Fibroblast of skin of left quadriceps (primary cell): Measurements from ENCODE around the gene EXTL1.

Experiments
- DNase-seq, 2 experiments: peaks; one replicate each; pipeline ENCODE4 v3.0.0-alpha.2; 2013; ENCODE audit warnings: low read depth in 2 of 2

EXTL1 gene

DNA sequence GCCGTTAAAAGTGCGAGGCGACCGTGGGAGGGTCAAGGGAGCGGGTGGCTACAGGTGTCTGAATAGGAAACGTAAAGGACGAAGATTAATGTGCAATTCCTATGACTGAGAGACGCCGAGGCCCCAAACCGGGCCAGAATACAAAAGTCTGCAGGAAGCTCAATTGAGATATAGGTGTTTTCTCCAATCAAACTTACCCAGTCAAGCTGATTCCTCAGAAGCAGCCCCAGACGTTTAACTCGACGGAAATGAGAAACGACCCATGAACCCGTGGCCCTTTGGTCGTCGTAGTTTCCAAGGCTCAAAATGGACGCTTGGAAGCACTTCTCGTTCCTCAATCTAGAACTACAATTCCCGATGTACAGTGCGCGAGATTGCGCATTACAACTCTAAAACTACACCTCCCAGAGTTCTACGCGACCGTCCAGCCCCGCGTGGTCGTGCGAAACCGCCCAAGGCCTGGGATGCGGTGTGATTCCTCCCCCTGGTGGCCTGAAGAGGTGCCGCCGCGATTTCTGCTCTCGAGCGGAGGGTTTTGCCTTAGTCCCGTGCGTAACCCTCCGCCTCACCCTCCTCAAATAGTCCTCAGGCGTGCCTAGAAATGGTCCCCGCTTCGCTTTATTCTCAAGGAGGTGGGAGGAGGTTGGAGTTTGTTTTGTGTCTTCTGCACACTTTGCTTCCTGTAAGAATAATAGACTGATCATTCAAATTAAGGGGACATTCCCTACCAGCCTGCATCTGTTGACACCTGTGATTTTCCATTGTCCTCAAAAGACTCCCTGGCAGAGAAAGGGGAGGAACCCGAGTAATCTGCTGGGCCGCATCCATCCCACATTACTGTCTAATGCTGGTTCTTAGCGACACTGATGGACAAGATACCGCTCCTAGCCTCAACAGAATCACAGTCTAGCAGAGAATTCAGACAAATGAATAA is 23.5 kb upstream of the EXTL1 start, which contains the start of gene PAFAH2:
TSS of gene PAFAH2 (minus strand) at position 236 of the 934 bp plus-strand sequence. CDS start 7,247 bp downstream, outside the sequence.
- peak; percentile 99 for DNase-seq

DNA sequence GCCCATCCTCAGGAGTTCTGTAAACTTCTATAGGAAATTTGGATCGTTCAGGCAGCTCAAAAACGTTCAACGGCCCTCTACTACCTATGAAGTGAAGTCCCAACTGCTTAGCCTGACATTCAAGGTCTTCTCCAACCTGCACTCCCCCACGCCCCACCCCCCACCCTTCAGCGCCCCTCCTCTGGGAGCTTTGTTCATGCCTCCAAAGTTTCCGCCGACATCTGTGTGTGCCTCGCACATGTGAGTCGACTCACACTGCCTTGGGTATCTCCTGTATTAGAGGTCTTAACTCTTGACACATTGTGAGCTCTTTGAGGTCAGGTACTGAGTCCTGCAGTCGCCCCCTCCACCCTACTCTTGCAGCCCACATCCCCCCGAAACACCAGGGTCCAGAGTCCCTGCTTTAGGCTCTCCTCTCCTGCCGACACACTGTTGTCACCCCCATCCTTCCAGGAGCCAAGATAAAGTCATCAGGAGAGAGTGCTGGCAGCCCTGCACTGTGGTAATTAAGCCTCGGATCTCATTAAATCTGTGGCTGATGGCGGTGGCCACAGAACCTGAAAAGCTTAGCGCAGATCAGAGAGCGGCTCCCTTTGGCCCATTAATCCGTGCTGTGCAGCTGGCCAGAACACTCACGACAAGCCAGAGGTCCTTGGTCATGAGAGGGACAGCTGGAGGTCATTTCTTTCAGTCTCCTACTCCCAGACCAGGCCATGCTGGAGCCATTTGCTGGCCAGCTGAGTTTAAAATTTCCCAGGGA is 22.4 kb upstream of the EXTL1 start:
- no peak for DNase-seq

DNA sequence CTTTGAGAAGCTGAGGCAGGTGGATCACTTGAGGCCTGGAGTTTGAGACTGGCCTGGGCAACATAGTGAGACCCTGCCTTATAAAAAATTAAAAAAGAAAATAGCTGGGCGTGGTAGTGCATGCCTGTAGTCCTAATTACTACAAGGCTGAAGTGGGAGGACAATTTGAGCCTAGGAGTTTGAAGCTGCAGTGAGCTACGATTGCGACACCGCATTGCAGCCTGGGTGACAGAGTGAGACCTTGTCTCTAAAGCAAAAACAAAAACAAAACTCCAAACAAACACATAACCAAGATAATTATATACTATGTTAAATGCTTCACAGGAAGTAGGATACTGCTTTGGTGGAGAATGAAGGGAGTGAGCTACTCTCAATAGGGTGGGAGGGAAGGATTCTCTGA is 18.3 kb upstream of the EXTL1 start:
- no peak for DNase-seq

- DNase-seq, result no peak
Measured at GRCh38 chr1:26003756-26004155, 17.8 kb upstream of the EXTL1 start.

GRCh38 chr1:26005434-26006105 is 16.0 kb upstream of the EXTL1 start:
- no peak for DNase-seq

- no peak for DNase-seq
Measured at GRCh38 chr1:26006710-26007109, 14.9 kb upstream of the EXTL1 start.

- no peak for DNase-seq
Measured at GRCh38 chr1:26009796-26010447, 11.7 kb upstream of the EXTL1 start.

DNA sequence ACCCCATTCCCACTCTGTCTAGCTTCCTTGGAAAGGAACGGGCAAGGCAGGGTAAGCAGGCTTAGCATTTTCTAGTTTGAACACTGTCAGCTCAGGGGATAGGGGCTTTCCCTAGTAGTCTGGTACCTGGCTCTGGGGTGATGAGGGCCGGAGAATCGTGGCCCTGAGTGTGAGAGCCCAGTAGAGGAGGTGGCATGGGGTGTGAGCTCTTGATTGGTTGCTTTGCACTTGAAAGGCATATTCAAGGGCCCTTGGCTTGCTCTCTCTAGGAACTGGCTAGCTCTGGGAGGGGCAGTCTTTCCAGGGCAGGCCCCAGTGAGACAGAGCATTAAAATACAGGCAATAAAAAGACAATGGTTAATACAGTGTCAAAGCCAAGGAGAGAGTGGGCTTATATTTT is 10.8 kb upstream of the EXTL1 start:
- no peak for DNase-seq

DNA sequence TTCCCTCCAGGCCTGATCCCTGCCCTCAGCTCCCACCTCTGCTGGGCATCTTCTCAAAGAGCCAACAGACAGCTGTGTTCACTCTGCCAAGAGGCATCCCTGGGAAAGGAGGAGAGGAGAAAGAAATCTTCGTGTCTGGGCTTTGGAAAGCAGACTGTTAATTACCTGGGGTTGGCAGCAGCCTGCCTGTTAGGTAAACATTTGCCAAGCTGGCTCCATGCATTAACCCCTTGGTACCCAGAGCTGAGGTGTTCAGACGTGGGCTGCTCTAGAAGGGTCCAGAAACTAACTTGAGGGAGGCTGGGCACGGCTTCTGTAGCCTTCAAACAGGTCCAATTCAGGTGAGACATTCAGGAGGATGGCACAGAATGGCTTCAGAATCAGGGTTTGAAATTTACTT is 8.7 kb upstream of the EXTL1 start:
- no peak for DNase-seq

GRCh38 chr1:26014179-26014578 is 7.4 kb upstream of the EXTL1 start:
- DNase-seq, result no peak

GRCh38 chr1:26015358-26015757 is 6.2 kb upstream of the EXTL1 start:
- peak in 1 of 2 experiments; percentile 51 for DNase-seq

DNA sequence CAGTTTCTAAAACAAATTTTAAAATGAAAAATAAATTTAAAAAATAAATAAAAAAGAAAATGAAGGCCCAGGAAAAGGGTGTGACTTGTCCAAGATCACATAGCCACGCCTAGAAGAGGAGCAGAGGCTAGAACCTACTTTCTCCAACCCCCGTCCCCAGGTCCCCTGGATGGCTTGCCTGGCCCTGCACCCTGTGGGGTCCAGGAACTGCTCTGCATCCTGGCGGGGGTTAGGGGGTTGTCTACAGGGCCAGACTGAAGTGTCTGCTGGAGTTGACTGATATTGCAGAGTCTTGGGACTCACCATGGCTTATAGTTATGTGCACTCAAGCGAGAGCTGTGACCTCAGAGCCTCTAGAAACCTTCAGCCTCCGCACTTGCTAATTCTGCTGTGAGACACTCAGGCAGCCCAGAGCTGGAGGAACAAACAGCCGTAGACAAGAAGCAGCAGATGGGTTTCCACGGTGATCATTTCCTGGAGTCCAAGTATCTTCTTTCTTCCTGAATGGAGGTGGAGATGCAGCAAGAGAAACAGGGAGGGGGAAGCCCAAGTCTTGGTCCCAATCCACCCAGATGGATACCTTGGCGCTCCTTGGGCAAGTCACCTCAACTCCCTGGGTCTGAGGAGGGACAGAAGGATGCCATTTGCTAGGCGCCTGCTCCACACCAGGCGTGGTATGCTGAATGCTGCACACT is 5.2 kb upstream of the EXTL1 start:
- no peak for DNase-seq

- no peak for DNase-seq
Measured at GRCh38 chr1:26016953-26017545, 4.5 kb upstream of the EXTL1 start.

DNA sequence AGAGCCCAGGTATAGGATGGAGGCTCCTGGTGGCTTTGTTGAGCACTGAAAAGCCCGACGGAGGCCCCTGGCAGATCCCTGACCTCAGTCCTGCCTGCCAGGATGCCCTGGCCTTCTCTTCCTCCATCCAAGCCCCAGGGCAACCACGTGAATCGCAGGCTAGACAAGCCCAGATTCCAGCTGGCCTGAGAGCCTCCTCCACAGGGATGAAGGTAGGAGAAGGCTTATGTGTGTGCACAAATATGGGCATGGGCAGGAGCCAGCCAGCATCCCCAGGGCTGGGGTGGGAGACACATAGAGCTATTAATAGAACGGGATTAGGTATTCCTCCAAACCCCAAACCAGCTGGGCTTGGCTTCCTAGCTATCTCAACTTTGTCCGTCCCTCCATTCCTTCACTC is 4.0 kb upstream of the EXTL1 start:
- DNase-seq, result peak in 1 of 2 experiments; percentile 43

DNA sequence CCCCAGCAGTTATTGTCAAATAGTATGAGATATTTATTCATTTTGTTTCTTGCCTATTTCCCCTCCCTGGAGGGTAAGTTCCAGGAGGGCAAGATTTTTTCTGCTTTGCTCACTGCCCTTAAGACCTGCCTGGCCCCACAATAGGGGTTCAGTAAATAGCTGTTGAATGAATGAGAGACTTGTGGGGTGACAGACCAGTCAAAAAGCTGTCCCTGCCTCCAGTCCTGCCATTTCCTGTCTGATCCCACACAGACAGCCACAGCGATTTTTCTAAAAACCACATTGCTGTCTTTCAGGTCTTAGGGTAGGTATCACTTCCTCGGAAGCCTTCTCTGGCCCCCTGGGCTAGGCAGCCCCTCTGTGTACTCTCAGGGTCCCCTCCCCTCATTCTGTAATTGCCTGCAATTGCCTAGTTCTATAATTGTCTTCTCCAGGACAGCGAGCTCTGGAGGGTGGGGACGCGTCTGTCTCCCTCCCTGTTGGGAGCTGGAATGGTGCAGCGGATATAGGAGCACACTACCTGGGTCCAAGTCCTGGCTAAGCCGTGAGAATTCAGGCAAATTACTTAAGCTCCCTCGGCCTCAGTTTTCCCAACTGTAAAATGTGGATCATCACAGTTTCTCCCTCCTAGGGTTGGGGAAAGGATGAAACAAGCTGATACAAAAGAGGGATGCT is 1.8 kb upstream of the EXTL1 start:
- DNase-seq, result no peak

DNA sequence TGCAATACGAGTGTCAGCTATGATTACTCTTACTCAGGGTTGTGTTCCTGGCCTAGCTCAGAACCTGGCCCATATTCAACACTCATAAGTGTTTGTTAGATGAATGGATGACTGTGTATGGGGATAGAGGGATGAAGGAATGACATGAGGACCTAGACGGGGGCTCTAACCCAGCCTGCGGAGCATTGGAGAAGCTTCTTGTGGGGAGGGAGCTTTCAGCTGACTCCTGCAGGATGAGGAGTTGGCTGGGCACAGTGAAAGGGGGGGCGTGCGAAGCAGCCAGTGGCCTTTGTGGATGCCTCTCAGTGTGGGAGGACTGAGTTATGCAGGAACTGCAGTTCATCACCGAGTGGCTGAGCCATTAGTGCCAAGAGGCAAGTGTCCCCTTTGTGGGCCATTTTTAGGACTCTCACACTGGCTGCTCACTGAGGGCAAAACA is 1.2 kb upstream of the EXTL1 start:
- DNase-seq, result no peak

DNA sequence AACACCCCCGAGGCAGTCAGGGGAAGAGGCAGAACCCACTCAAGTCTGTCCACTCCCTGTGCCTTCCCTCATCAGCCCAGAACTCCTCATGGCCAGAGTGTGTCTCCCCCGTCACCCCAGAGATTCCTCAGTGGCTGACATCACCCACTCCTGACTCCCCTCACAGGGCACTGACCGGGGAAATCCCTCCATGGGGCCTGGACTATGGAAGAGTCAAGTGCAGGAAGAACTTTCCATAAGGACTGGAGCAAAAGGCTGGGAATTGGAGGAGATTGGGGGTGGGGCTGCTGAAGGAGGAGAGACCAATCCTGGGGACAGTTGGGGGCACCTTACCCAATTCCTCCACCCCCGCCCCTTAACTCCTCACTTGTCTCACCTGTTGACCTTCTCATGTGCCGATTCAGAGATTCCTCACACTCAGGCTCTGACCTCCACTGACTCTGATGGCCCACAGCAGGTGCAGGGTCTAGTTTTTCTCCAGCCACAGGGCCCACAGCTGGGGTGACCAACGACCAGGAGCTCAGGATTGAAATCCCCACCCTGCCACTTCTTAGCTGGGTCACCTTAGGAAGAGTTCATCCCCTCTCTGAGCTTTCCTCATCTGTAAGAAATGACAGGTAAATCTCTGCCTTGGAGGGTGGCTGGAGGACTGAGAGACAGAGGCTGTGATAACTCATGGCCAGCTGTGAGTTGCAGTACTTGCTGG is 481 bp upstream of the EXTL1 start:
- no peak for DNase-seq

DNA sequence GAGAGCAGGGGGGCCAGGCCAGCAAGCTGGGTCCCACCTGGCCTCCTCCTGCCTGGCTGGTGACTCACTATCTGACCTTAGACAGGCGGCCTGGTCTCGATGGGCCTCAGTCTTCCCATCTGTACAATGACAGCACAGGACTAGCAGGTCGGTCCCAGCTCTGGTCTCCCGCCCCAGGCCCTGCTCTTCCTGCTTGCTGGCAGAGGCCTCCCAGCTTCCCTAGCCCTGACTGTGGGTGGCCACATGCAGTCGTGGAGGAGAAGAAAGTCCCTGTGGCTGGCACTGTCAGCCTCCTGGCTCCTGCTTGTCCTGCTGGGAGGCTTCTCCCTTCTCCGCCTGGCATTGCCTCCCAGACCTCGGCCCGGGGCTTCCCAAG is 817 bp downstream of the EXTL1 start:
- no peak for DNase-seq

DNA sequence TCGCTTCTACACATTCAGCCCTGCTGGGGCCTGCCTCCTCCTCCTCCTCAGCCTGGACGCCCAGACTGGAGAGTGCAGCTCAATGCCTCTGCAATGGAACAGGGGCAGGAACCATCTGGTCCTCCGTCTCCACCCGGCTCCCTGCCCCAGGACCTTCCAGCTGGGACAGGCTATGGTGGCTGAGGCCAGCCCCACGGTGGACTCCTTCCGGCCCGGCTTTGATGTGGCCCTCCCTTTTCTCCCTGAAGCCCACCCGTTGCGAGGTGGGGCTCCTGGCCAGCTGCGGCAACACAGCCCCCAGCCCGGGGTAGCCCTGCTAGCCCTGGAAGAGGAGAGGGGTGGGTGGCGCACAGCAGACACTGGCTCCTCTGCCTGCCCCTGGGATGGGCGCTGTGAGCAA is 1.4 kb downstream of the EXTL1 start:
- DNase-seq, result no peak

DNA sequence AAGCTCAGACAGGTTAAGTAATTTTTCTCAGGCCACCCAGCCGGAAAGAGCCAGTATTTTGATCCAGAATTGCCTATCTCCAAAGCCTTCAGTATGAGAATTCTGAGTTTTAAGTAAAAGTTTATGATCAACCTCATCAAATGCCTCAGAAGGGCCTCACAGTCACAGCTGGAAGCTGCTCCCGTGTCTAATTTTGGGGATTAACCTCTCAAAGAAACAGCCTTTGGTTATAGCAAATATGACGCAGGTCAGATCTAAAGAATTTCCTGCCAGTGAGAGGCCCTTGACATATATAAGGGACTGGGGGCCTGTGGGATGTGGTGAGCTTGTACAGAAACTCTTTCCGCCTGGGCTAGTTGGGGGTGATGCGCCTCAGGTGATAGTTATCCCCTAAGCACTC is 2.3 kb downstream of the EXTL1 start:
- DNase-seq, result no peak
